ENCODE results near the gene RPLP2.

DNA sequence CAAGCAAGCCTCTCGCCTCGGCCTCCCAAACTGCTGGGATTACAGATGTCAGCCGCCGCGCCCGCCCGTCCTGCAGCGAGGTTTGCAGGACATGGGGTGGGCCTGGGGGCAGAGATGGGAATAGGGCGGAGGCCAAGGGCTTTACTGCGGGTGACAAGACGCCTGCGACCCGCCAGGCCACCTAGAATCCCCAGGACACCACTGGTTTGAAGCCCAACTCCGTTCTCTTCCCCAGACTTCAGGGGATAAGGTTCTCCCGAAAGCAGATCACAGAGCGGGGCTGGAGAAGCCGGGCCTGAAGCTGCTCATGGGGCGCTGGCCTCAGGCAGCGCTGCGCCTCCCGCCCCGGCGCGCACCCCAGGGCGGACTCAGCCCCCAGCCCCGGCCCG, 32.2 kb downstream of the RPLP2 start:
- TF ChIP-seq, protein P1, sequence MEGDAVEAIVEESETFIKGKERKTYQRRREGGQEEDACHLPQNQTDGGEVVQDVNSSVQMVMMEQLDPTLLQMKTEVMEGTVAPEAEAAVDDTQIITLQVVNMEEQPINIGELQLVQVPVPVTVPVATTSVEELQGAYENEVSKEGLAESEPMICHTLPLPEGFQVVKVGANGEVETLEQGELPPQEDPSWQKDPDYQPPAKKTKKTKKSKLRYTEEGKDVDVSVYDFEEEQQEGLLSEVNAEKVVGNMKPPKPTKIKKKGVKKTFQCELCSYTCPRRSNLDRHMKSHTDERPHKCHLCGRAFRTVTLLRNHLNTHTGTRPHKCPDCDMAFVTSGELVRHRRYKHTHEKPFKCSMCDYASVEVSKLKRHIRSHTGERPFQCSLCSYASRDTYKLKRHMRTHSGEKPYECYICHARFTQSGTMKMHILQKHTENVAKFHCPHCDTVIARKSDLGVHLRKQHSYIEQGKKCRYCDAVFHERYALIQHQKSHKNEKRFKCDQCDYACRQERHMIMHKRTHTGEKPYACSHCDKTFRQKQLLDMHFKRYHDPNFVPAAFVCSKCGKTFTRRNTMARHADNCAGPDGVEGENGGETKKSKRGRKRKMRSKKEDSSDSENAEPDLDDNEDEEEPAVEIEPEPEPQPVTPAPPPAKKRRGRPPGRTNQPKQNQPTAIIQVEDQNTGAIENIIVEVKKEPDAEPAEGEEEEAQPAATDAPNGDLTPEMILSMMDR (IDR thresholded peaks at IDR 0.05; ENCODE audit: insufficient read depth, low read length): no peak
- TF ChIP-seq POLR2AphosphoS5 (IDR thresholded peaks at IDR 0.05; ENCODE audit: low read depth) (no peak), GABPA (IDR thresholded peaks at IDR 0.05; ENCODE audit: low read depth) (no peak), SPI1 (IDR thresholded peaks at IDR 0.05; ENCODE audit: borderline replicate concordance, low read depth) (no peak)
- TF ChIP-seq, protein P2, sequence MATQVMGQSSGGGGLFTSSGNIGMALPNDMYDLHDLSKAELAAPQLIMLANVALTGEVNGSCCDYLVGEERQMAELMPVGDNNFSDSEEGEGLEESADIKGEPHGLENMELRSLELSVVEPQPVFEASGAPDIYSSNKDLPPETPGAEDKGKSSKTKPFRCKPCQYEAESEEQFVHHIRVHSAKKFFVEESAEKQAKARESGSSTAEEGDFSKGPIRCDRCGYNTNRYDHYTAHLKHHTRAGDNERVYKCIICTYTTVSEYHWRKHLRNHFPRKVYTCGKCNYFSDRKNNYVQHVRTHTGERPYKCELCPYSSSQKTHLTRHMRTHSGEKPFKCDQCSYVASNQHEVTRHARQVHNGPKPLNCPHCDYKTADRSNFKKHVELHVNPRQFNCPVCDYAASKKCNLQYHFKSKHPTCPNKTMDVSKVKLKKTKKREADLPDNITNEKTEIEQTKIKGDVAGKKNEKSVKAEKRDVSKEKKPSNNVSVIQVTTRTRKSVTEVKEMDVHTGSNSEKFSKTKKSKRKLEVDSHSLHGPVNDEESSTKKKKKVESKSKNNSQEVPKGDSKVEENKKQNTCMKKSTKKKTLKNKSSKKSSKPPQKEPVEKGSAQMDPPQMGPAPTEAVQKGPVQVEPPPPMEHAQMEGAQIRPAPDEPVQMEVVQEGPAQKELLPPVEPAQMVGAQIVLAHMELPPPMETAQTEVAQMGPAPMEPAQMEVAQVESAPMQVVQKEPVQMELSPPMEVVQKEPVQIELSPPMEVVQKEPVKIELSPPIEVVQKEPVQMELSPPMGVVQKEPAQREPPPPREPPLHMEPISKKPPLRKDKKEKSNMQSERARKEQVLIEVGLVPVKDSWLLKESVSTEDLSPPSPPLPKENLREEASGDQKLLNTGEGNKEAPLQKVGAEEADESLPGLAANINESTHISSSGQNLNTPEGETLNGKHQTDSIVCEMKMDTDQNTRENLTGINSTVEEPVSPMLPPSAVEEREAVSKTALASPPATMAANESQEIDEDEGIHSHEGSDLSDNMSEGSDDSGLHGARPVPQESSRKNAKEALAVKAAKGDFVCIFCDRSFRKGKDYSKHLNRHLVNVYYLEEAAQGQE (IDR thresholded peaks at IDR 0.05; ENCODE audit: insufficient replicate concordance, low read depth): no peak

Measured in HL-60 (cell line).